Aorta (tissue), 5 donors: ENCODE data around the gene ENC1. TPM values are rescaled to one million over a fixed set of nuclear protein-coding genes. Genes with fewer than 3 reads are reported as not detected.
A peak's percentile ranks its signal among the peaks of the same experiment; 100 is the strongest.

Experiments
- ATAC-seq: fragments of 200-7000 bp; cut with Tn5 transposase; one replicate; pipeline ENCODE4 v1.9.1; 2022; ENCODE audit warnings: moderate library complexity; ENCODE audit not compliant: low FRiP score
- DNase-seq, 2 donors: peaks; one replicate each; pipeline ENCODE4 v3.0.0-alpha.2; 2020
- H3K27ac ChIP-seq, 2 donors: one replicate each; pipeline ENCODE4 v1.5.1; 2013; ENCODE audit warnings: low read length in 2 of 2, mild to moderate bottlenecking in 2 of 2, moderate library complexity in 2 of 2, control low read depth in 1 of 2, inconsistent platforms in 1 of 2, low read depth in 1 of 2
- H3K27me3 ChIP-seq, 2 donors: one replicate each; pipeline ENCODE4 v1.6.1; 2013; ENCODE audit warnings: control low read depth in 1 of 2, low read length in 1 of 2, mild to moderate bottlenecking in 1 of 2, moderate library complexity in 1 of 2; ENCODE audit not compliant: insufficient read depth in 2 of 2, control insufficient read depth in 1 of 2
- H3K36me3 ChIP-seq, 2 donors: one replicate each; pipeline ENCODE4 v1.6.1; 2013; ENCODE audit warnings: control low read depth in 1 of 2, low read length in 1 of 2, mild to moderate bottlenecking in 1 of 2; ENCODE audit not compliant: insufficient read depth in 2 of 2, control insufficient read depth in 1 of 2
- H3K4me1 ChIP-seq, 2 donors: one replicate each; pipeline ENCODE4 v1.6.1; 2013; ENCODE audit warnings: low read length in 2 of 2, control low read depth in 1 of 2, mild to moderate bottlenecking in 1 of 2, moderate library complexity in 1 of 2; ENCODE audit not compliant: insufficient read depth in 2 of 2, control insufficient read depth in 1 of 2
- H3K4me3 ChIP-seq, 2 donors: one replicate each; pipeline ENCODE4 v1.5.1; 2013; ENCODE audit warnings: low read length in 2 of 2, control low read depth in 1 of 2, mild to moderate bottlenecking in 1 of 2
- H3K9me3 ChIP-seq: one replicate; pipeline ENCODE4 v1.6.1; 2013; ENCODE audit warnings: mild to moderate bottlenecking, low read length; ENCODE audit not compliant: control insufficient read depth
- WGBS, 2 donors: extraction: QIAGEN DNeasy Blood & Tissue Kit; methylation state at CpG; one replicate each; pipeline ENCODE4 v1.1.7; 2013; 5-methylcytosine and 5-hydroxymethylcytosine counted together
- intact Hi-C, 2 donors: fragments of 100-400 bp; cut with DNase I; formaldehyde crosslinking; loops; one replicate each; pipeline versions ENCODE4 v1.14.2 to v1.15.0; 2022
- polyA plus RNA-seq, 2 donors: library from polyadenylated mRNA; stranded (reverse); fragments of 200-250 nt; gene quantifications; one replicate each; pipeline ENCODE4 v1.2.3, GENCODE V29; 2013
- total RNA-seq, 2 donors: library from RNA; stranded (reverse); fragmentation: NEBNext Ultra II Directional; extraction: Animal tissue kit (Norgen Biotek cat#: 25700); gene quantifications; one replicate each; pipeline ENCODE4 v1.2.1, GENCODE V29; 2021
- donor health status: healthy with polysubstance abuse.
- donor health status: Bipolar disorder and iron deficiency.
- donor health status: DM: no; HTN: no; CAD: no.
- donor health status: DM: no; HTN: no; CAD: no.
- donor health status: DM: yes; HTN: yes; CAD: no.

Gene ENC1
- total and polyA plus RNA-seq, 4 donors = 2.1 to 10.6 (median 3.8) TPM

GRCh38 chr5:74651710-74652109 lies 11.2 kb upstream of the ENC1 start:
- no peak overlapping the region for H3K4me3 ChIP-seq
- no peak overlapping the region for H3K27ac ChIP-seq
- DNase-seq = no peak
- 40 to 48% methylated on average over 3 of the region's 3 CpGs for WGBS, 2 donors
- H3K4me1 ChIP-seq = peaks cover 0 to 3% of the 10 kb centered on the region in 2 donors
- no peaks in the 10 kb centered on the region for H3K36me3 ChIP-seq
- no peaks in the 10 kb centered on the region for H3K27me3 ChIP-seq
- intact Hi-C loops = loop anchor here in 1 of 2 donors (10.0 kb wide), 1 partner anchor 1057 kb away; no protein-coding TSS in a partner anchor
- no peak for ATAC-seq
- no peaks in the 10 kb centered on the region for H3K9me3 ChIP-seq

GRCh38 chr5:74649421-74649973 lies 9.0 kb upstream of the ENC1 start:
- Histone ChIP-seq H3K27me3 (no peaks in the 10 kb centered on the region), H3K9me3 (no peaks in the 10 kb centered on the region), H3K4me3 (no peak overlapping the region), H3K36me3 (no peaks in the 10 kb centered on the region), H3K4me1 (peaks cover 0 to 3% of the 10 kb centered on the region in 2 donors), H3K27ac (no peak overlapping the region)
- intact Hi-C loops = loop anchor here (2.0 to 10.0 kb wide), 3 partner anchors 612 to 749 kb away; no protein-coding TSS in a partner anchor
- DNase-seq (no peak), ATAC-seq (no peak)
- WGBS, 2 donors = 4 to 5% methylated on average over 1 of the region's 1 CpG

GRCh38 chr5:74648835-74649293 lies 8.3 kb upstream of the ENC1 start:
- intact Hi-C loops = loop anchor here (2.0 to 10.0 kb wide), 3 partner anchors 612 to 748 kb away; no protein-coding TSS in a partner anchor
- Histone ChIP-seq H3K27me3 (no peaks in the 10 kb centered on the region), H3K36me3 (no peaks in the 10 kb centered on the region), H3K4me3 (no peak overlapping the region), H3K9me3 (no peaks in the 10 kb centered on the region), H3K4me1 (peaks cover 0 to 3% of the 10 kb centered on the region in 2 donors), H3K27ac (no peak overlapping the region)
- ATAC-seq = peak; percentile 91
- WGBS, 2 donors = 4 to 5% methylated on average over 6 of the region's 6 CpGs
- no peak for DNase-seq

- intact Hi-C loops = loop anchor here in 1 of 2 donors (5.0 to 10.0 kb wide), 2 partner anchors 610 to 662 kb away; no protein-coding TSS in a partner anchor
- WGBS, 2 donors = 4 to 18% methylated on average over 1 of the region's 1 CpG
- no peaks in the 10 kb centered on the region for H3K27me3 ChIP-seq
- peaks cover 0 to 3% of the 10 kb centered on the region in 2 donors for H3K4me1 ChIP-seq
- H3K4me3 ChIP-seq = no peak overlapping the region
- DNase-seq (no peak), ATAC-seq (no peak)
- H3K27ac ChIP-seq = no peak overlapping the region
- no peaks in the 10 kb centered on the region for H3K36me3 ChIP-seq
- no peaks in the 10 kb centered on the region for H3K9me3 ChIP-seq
Observed at GRCh38 chr5:74647096-74647495, 6.6 kb upstream of the ENC1 start.

- Histone ChIP-seq H3K36me3 (no peaks in the 10 kb centered on the region), H3K27ac (no peak overlapping the region), H3K4me1 (no peaks in the 10 kb centered on the region), H3K9me3 (no peaks in the 10 kb centered on the region), H3K4me3 (no peak overlapping the region), H3K27me3 (no peaks in the 10 kb centered on the region)
- ATAC-seq (no peak), DNase-seq (no peak)
- 72 to 77% methylated on average over 4 of the region's 4 CpGs for WGBS, 2 donors
- intact Hi-C loops = loop anchor here in 1 of 2 donors (5.0 to 10.0 kb wide), 3 partner anchors 326 to 658 kb away; no protein-coding TSS in a partner anchor
Observed at GRCh38 chr5:74643111-74643562, 2.6 kb upstream of the ENC1 start.

GRCh38 chr5:74642543-74642863 lies 2.0 kb upstream of the ENC1 start:
- Histone ChIP-seq H3K4me1 (no peaks in the 10 kb centered on the region), H3K4me3 (no peak overlapping the region)
- ATAC-seq = no peak

GRCh38 chr5:74641735-74642542 lies 1.4 kb upstream of the ENC1 start:
- Histone ChIP-seq H3K27me3 (no peaks in the 10 kb centered on the region), H3K9me3 (no peaks in the 10 kb centered on the region), H3K4me1 (no peaks in the 10 kb centered on the region), H3K4me3 (peak overlapping the region; percentile 3 to 54), H3K27ac (no peak overlapping the region), H3K36me3 (no peaks in the 10 kb centered on the region)
- 4 to 6% methylated on average over 28 of the region's 28 CpGs for WGBS, 2 donors
- DNase-seq (no peak), ATAC-seq (peak; percentile 36)
- intact Hi-C loops = loop anchor here in 1 of 2 donors (5.0 to 10.0 kb wide), 3 partner anchors 325 to 657 kb away; no protein-coding TSS in a partner anchor

More at GRCh38 chr5:74642543-74642863, 2.0 kb upstream of the ENC1 start:
- intact Hi-C loops = loop anchor here in 1 of 2 donors (5.0 to 10.0 kb wide), 3 partner anchors 325 to 658 kb away; no protein-coding TSS in a partner anchor
- WGBS, 2 donors = 84 to 88% methylated on average over 6 of the region's 6 CpGs
- no peaks in the 10 kb centered on the region for H3K27me3 ChIP-seq
- H3K9me3 ChIP-seq = no peaks in the 10 kb centered on the region
- H3K36me3 ChIP-seq = no peaks in the 10 kb centered on the region
- DNase-seq = no peak
- H3K27ac ChIP-seq = no peak overlapping the region

GRCh38 chr5:74640954-74641734 lies 616 bp upstream of the ENC1 start:
- Histone ChIP-seq H3K27ac (no peak overlapping the region), H3K27me3 (no peaks in the 10 kb centered on the region), H3K9me3 (no peaks in the 10 kb centered on the region), H3K36me3 (no peaks in the 10 kb centered on the region), H3K4me3 (peak overlapping the region; percentile 12 to 54), H3K4me1 (no peaks in the 10 kb centered on the region)
- DNase-seq (peak; percentile 88 to 90), ATAC-seq (peak; percentile 74)
- 0% methylated on average over 47 of the region's 47 CpGs for WGBS, 2 donors
- intact Hi-C loops = loop anchor here in 1 of 2 donors (5.0 to 10.0 kb wide), 3 partner anchors 324 to 656 kb away; no protein-coding TSS in a partner anchor
